IgD-negative memory B cell (primary cell): Measurements from ENCODE around the gene P2RX5. TPM values are rescaled to one million over a fixed set of nuclear protein-coding genes. Genes with fewer than 3 reads are reported as not detected.
"Not testable (repeated sequence)": the region's sequence is repeated elsewhere in the genome, so short reads cannot be mapped to it uniquely, and the experiment has no call there.

Source experiments
- H3K27ac Mint-ChIP-seq, 3 donors: one replicate each; pipeline ENCODE4 v1.8.0; 2020 to 2022; ENCODE audit warnings: mild to moderate bottlenecking in 3 of 3, mixed read lengths in 3 of 3, moderate library complexity in 1 of 3
- H3K27me3 Mint-ChIP-seq: one replicate; pipeline ENCODE4 v1.8.0; 2021; ENCODE audit warnings: mixed read lengths
- H3K36me3 Mint-ChIP-seq: one replicate; pipeline ENCODE4 v1.8.0; 2020; ENCODE audit warnings: mild to moderate bottlenecking, mixed read lengths
- H3K4me1 Mint-ChIP-seq, 3 donors: one replicate each; pipeline ENCODE4 v1.8.0; 2020 to 2022; ENCODE audit warnings: mixed read lengths in 3 of 3, mild to moderate bottlenecking in 1 of 3
- H3K4me3 Mint-ChIP-seq, 4 donors: one replicate each; pipeline ENCODE4 v1.8.0; 2020 to 2022; ENCODE audit warnings: mild to moderate bottlenecking in 4 of 4, mixed read lengths in 4 of 4, moderate library complexity in 3 of 4
- H3K9me3 Mint-ChIP-seq, 3 donors: one replicate each; pipeline ENCODE4 v1.8.0; 2020 to 2021; ENCODE audit warnings: mixed read lengths in 3 of 3, mild to moderate bottlenecking in 1 of 3
- polyA plus RNA-seq: library from polyadenylated mRNA; unstranded; fragments of 300-500 nt; fragmentation: Illumina TruSeq; gene quantifications from one replicate; pipeline ENCODE4 v1.2.3, GENCODE V29; 2021

Gene P2RX5, protein sequence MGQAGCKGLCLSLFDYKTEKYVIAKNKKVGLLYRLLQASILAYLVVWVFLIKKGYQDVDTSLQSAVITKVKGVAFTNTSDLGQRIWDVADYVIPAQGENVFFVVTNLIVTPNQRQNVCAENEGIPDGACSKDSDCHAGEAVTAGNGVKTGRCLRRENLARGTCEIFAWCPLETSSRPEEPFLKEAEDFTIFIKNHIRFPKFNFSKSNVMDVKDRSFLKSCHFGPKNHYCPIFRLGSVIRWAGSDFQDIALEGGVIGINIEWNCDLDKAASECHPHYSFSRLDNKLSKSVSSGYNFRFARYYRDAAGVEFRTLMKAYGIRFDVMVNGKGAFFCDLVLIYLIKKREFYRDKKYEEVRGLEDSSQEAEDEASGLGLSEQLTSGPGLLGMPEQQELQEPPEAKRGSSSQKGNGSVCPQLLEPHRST
- 764 TPM for polyA plus RNA-seq

DNA sequence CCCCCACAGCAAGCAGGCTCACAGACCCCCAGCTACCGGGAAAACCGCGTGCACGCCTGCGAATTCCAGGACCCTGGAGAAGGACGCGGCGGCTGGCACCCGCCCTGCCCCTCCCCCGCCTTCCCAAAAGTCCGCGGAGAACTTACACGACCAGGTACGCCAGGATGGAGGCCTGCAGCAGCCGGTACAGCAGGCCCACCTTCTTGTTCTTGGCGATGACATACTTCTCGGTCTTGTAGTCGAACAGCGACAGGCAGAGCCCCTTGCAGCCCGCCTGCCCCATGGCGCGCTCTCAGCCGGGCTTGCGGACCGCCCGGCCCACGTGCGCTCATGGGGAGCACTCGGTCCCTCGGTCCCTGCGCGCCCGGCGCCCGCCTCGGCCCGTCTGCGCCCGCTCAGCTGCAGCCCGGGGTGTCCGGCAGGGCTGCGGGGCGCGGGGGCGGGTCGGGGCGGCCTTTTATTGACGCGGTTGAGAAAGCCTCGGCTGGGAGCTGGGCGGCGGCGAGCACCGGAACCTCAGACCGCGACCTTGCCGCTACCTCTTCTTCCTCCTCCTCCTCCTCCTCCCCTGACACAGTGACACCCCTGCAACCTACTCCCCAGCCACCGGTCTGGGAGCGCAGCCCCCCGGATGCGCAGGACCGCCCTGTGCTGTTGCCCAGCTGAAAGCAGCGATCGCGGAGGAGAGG, at the start of gene P2RX5:
Gene P2RX5 (minus strand): TSS at position 433 of the 689 bp plus-strand sequence. CDS start 150 bp downstream, at position 283.
- Mint-ChIP-seq H3K9me3 (no peaks in the 10 kb centered on the region), H3K36me3 (peaks cover 6% of the 10 kb centered on the region), H3K27me3 (no peaks in the 10 kb centered on the region), H3K27ac (peak within 1 kb of the TSS; percentile 93 to 98 (median 93)), H3K4me1 (peaks cover 0 to 27% (median 19%) of the 10 kb centered on the region in 3 donors), H3K4me3 (peak within 1 kb of the TSS; percentile 96 to 100 (median 98))

DNA sequence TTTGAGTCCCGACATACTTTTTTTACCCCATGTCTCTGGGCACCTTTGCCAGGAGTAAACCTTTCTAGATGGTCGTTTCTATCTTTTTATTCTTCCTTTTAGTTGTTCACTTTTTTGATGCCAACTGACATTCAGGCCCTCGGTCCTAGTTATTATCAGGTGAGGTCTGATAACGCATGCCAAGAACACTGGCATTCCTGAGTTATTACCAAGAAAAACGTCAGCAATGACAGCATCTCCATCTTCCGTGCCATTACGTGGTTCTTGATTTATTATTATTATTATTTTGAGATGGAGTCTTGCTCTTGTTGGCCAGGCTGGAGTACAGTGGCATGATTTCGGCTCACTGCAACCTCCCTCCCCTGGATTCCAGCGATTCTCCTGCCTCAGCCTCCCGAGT, 49.1 kb upstream of the P2RX5 start:
- Mint-ChIP-seq H3K4me3 (no peak overlapping the region), H3K9me3 (no peaks in the 10 kb centered on the region), H3K27me3 (no peaks in the 10 kb centered on the region), H3K36me3 (peaks cover 2% of the 10 kb centered on the region), H3K27ac (no peak overlapping the region), H3K4me1 (peaks cover 4 to 5% (median 5%) of the 10 kb centered on the region in 3 donors)

DNA sequence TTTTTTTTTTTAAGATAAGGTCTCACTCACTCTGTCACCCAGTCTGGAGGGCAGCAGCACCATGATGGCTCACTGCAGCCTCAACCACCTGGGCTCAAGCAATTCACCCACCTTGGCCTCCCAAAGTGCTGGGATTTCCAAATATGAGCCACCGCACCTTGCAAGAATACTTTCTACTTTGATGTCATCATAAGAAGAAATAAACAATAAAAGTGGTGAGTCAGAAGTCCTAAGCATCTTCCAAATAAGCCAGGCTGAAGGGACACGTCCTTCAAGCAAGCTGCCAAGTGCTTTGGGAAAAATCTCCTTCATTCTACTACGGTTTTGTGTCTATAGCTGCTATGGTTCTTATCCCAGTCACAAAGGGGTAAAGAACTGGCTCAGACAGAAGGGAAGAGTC, 48.1 kb upstream of the P2RX5 start:
- Mint-ChIP-seq H3K27me3 (no peaks in the 10 kb centered on the region), H3K4me3 (no peak overlapping the region), H3K9me3 (no peaks in the 10 kb centered on the region), H3K36me3 (peaks cover 2% of the 10 kb centered on the region), H3K27ac (no peak overlapping the region), H3K4me1 (peaks cover 6 to 13% (median 10%) of the 10 kb centered on the region in 3 donors)

- H3K27me3 Mint-ChIP-seq = no peaks in the 10 kb centered on the region
- peaks cover 2% of the 10 kb centered on the region for H3K36me3 Mint-ChIP-seq
- peak overlapping the region in 3 of 4 donors; percentile 19 to 69 (median 66) for H3K4me3 Mint-ChIP-seq
- H3K27ac Mint-ChIP-seq = peak overlapping the region; percentile 36 to 90 (median 63)
- H3K4me1 Mint-ChIP-seq = peaks cover 17 to 25% (median 19%) of the 10 kb centered on the region in 3 donors
- H3K9me3 Mint-ChIP-seq = no peaks in the 10 kb centered on the region
Observed at GRCh38 chr17:3740611-3741073, 44.7 kb upstream of the P2RX5 start.

DNA sequence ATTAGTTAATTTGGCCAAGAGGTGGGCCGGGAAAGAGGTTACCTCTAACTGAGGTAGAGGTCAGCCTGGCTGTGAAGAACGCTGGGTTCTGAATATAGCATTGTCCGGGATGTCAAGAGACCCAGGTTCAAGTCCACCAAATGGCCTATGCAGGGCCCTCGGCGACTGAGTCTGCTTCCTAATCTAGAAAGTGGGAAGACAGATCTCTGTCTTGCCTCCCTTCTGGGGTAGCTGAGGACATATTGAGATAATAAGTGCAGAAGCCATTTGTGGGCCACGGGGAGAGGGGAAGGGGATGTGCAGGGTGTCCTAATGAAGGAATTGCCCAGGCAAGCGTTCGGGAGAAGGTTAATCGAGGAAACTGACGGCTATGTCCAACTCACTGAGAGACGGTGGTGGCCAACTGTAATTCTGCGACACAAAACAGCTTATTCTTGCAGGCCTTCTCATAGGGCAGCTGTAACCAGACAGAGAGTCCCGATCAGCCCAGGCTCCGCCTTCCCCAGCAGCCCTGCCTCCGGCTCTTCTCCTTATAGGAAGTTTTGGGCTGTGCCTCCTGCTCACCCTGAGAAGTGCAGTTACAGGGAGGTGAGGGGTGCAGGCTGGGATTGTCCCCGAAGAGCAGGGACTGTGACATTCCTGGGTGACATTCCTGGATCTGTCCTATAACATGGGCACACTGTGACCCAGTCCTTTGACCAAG, 43.6 kb upstream of the P2RX5 start:
- Mint-ChIP-seq H3K27ac (peak overlapping the region in 2 of 3 donors; percentile 13 to 89), H3K4me1 (peaks cover 17 to 25% (median 19%) of the 10 kb centered on the region in 3 donors), H3K27me3 (no peaks in the 10 kb centered on the region), H3K36me3 (peaks cover 2% of the 10 kb centered on the region), H3K9me3 (no peaks in the 10 kb centered on the region), H3K4me3 (peak overlapping the region in 2 of 4 donors; percentile 20 to 63)

- peaks cover 17 to 29% (median 19%) of the 10 kb centered on the region in 3 donors for H3K4me1 Mint-ChIP-seq
Observed at GRCh38 chr17:3738562-3739295, 42.8 kb upstream of the P2RX5 start.

DNA sequence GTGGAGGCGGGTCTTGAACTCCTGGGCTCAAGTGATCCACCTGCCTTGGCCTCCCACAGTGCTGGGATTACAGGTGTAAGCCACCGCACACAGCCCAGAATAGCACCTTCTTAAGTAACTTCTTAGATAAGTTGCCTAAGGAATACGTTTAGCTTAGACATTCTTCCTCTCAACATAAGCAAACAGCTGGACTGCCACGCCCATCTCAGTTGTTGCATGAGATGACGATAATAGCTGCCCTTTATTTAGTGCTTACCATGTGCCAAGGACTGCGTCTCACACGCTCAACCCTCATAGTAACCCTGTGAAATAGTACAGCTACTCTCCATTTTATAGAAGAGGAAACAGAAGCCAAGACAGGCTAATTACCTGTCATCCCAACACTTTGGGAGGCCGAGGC, 39.6 kb upstream of the P2RX5 start:
- Mint-ChIP-seq H3K4me1 (peaks cover 21 to 39% (median 25%) of the 10 kb centered on the region in 3 donors), H3K27me3 (no peaks in the 10 kb centered on the region), H3K4me3 (no peak overlapping the region), H3K36me3 (no peaks in the 10 kb centered on the region), H3K27ac (no peak overlapping the region), H3K9me3 (no peaks in the 10 kb centered on the region)

More at GRCh38 chr17:3738562-3739295, 42.8 kb upstream of the P2RX5 start:
- Mint-ChIP-seq H3K36me3 (peaks cover 2% of the 10 kb centered on the region), H3K27me3 (no peaks in the 10 kb centered on the region), H3K27ac (peak overlapping the region; percentile 2 to 89 (median 53)), H3K9me3 (no peaks in the 10 kb centered on the region), H3K4me3 (peak overlapping the region in 2 of 4 donors; percentile 23 to 49)

DNA sequence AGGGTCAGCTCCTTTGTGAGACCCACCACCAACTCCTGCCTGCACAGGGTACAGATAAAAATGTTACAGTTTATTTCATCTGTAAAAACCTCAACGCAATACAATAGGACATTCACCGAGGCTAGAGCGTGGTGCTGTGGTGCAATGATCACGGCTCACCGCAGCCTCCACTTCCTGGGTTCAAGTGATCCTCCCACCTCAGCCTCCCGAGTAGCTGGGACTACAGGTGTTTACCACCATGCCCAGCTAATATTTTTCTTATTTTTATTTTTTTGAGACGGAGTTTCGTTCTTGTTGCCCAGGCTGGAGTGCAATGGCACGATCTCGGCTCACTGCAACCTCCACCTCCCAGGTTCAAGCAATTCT, 38.9 kb upstream of the P2RX5 start:
- H3K27me3 Mint-ChIP-seq, H3K27ac Mint-ChIP-seq, H3K9me3 Mint-ChIP-seq, H3K4me3 Mint-ChIP-seq, H3K36me3 Mint-ChIP-seq: not testable (repeated sequence)
- H3K4me1 Mint-ChIP-seq = peaks cover 20 to 38% (median 24%) of the 10 kb centered on the region in 3 donors

- Mint-ChIP-seq H3K27ac (peak overlapping the region in 1 of 3 donors; percentile 71), H3K36me3 (no peaks in the 10 kb centered on the region), H3K9me3 (no peaks in the 10 kb centered on the region)
Observed at GRCh38 chr17:3732210-3732621, 36.3 kb upstream of the P2RX5 start.

DNA sequence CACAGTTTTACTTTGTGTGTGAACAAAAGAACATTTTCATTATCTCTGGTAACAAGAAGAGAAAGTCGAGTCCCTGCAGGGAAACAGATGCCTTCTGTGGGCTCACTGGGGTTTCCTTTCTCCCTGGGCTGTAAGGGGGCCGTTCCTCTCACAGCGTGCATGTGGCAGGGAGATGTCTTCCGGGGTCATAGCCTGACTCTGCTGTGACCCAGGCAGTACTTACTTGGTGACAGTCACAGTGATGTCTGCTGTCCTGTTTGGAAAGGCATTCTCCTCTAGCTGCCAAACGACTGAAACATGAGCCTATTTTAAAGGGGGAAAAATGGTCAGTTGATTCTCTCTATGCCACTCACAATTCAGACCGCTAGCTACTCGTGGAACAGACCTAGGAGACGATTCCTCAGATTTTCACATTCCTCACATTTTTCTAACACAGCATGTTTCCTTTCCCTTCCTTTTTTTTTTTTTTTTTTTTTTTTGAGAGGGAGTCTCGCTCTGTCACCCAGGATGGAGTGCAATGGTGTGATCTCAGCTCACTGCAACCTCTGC, 35.0 kb upstream of the P2RX5 start:
- Mint-ChIP-seq H3K4me1 (peaks cover 15 to 34% (median 20%) of the 10 kb centered on the region in 3 donors), H3K9me3 (no peaks in the 10 kb centered on the region), H3K4me3 (peak overlapping the region in 1 of 4 donors; percentile 58), H3K36me3 (no peaks in the 10 kb centered on the region), H3K27ac (peak overlapping the region in 1 of 3 donors; percentile 27), H3K27me3 (no peaks in the 10 kb centered on the region)

More at GRCh38 chr17:3732210-3732621, 36.3 kb upstream of the P2RX5 start:
- Mint-ChIP-seq H3K4me1 (peaks cover 7 to 26% (median 18%) of the 10 kb centered on the region in 3 donors), H3K27me3 (no peaks in the 10 kb centered on the region), H3K4me3 (peak overlapping the region; percentile 3 to 82 (median 56))

GRCh38 chr17:3729881-3730280, 33.9 kb upstream of the P2RX5 start:
- Mint-ChIP-seq H3K9me3 (no peaks in the 10 kb centered on the region), H3K36me3 (no peaks in the 10 kb centered on the region), H3K4me3 (peak overlapping the region in 1 of 4 donors; percentile 41), H3K27me3 (no peaks in the 10 kb centered on the region), H3K27ac (no peak overlapping the region), H3K4me1 (peaks cover 24 to 44% (median 25%) of the 10 kb centered on the region in 3 donors)

- peak overlapping the region in 1 of 4 donors; percentile 52 for H3K4me3 Mint-ChIP-seq
- H3K9me3 Mint-ChIP-seq, H3K27me3 Mint-ChIP-seq, H3K27ac Mint-ChIP-seq, H3K36me3 Mint-ChIP-seq: not testable (repeated sequence)
- peaks cover 29 to 42% (median 31%) of the 10 kb centered on the region in 3 donors for H3K4me1 Mint-ChIP-seq
Observed at GRCh38 chr17:3728099-3728498, 32.1 kb upstream of the P2RX5 start.

DNA sequence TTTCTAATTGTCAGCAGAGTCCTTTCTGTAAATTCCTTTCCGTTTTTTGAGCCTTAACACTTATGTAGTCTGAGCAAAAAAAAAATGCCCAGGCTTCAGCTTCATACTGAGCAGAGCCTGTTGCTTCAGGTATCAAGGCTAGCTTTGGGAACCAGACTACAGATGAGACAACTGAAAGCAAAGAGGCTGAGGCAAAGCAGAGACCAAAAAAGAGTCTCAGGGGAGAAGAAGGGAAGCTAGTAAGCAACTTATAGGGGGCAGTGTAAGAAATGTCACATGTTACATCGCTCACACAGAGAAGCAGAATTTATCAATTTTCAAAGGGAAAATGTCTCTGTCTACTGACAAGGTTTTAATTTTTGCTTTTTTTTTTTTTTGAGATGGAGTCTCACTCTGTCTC, 31.1 kb upstream of the P2RX5 start:
- H3K9me3 Mint-ChIP-seq = no peaks in the 10 kb centered on the region
- H3K4me1 Mint-ChIP-seq = peaks cover 32 to 44% (median 36%) of the 10 kb centered on the region in 3 donors
- no peaks in the 10 kb centered on the region for H3K36me3 Mint-ChIP-seq
- H3K4me3 Mint-ChIP-seq = peak overlapping the region; percentile 33 to 89 (median 64)
- H3K27ac Mint-ChIP-seq = peak overlapping the region in 2 of 3 donors; percentile 52 to 85
- H3K27me3 Mint-ChIP-seq = no peaks in the 10 kb centered on the region
